OCI-LY1 (cell line): Measurements from ENCODE around the gene NIM1K.

Experiments
- EZH2 ChIP-seq: fragments of 200-600 bp; sonication (generic), shearing (Covaris generic); IDR thresholded peaks from 2 replicates; pipeline ENCODE4 v1.8.0; 2017; ENCODE audit warnings: borderline replicate concordance, mixed run types, mild to moderate bottlenecking, antibody characterized with exemption, low read length, moderate library complexity, mixed read lengths
- TF ChIP-seq, protein P1 (sequence below): fragments of 200-600 bp; sonication (generic), shearing (Covaris generic); IDR thresholded peaks from 2 replicates; pipeline ENCODE4 v1.5.1; 2017; ENCODE audit warnings: mild to moderate bottlenecking, antibody characterized with exemption, low read length, moderate library complexity, mixed read lengths

DNA sequence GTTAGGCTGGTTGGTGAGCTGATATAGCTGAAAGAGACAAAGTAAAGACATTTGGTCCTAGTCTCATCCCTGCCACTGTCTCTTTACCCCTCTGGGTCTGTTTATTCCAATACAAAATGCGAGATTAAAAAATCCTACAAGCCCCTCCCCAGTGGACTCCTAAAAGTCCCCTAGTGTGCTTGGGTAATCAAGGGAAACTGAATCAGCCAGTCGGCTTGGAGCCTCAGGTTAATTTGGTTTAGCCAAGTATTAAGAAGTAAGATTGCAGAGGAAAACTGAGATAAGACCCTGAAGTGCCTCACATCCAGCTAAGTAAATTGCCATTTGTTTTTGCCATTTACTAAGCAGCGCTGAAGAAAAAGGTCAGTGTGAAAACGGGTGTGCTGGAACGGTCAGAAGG lies 10.4 kb downstream of the NIM1K start:
- TF ChIP-seq, protein P1, sequence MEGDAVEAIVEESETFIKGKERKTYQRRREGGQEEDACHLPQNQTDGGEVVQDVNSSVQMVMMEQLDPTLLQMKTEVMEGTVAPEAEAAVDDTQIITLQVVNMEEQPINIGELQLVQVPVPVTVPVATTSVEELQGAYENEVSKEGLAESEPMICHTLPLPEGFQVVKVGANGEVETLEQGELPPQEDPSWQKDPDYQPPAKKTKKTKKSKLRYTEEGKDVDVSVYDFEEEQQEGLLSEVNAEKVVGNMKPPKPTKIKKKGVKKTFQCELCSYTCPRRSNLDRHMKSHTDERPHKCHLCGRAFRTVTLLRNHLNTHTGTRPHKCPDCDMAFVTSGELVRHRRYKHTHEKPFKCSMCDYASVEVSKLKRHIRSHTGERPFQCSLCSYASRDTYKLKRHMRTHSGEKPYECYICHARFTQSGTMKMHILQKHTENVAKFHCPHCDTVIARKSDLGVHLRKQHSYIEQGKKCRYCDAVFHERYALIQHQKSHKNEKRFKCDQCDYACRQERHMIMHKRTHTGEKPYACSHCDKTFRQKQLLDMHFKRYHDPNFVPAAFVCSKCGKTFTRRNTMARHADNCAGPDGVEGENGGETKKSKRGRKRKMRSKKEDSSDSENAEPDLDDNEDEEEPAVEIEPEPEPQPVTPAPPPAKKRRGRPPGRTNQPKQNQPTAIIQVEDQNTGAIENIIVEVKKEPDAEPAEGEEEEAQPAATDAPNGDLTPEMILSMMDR = no peak
- TF ChIP-seq EZH2 = no peak
